Colonic mucosa (tissue), 4 donors: ENCODE measurements around the gene RRAS. TPM values are rescaled to one million over a fixed set of nuclear protein-coding genes. Genes with fewer than 3 reads are reported as not detected.
A peak's percentile ranks its signal among the peaks of the same experiment; 100 is the strongest.

Experiments
- DNase-seq: peaks from one replicate; pipeline ENCODE4 v3.0.0-alpha.2; 2020
- H3K27ac ChIP-seq: fragments of 200-600 bp; one replicate; pipeline ENCODE4 v1.8.0; 2021
- H3K27me3 ChIP-seq: fragments of 200-600 bp; one replicate; pipeline ENCODE4 v1.8.0; 2021
- H3K36me3 ChIP-seq: fragments of 200-600 bp; one replicate; pipeline ENCODE4 v1.8.0; 2021
- H3K4me1 ChIP-seq: fragments of 200-600 bp; one replicate; pipeline ENCODE4 v1.8.0; 2021; ENCODE audit warnings: mild to moderate bottlenecking
- H3K4me3 ChIP-seq: fragments of 200-600 bp; one replicate; pipeline ENCODE4 v1.8.0; 2021
- H3K9ac ChIP-seq, 2 donors: one replicate each; pipeline ENCODE4 v1.7.0; 2013; ENCODE audit warnings: control low read depth in 2 of 2, low read depth in 2 of 2, low read length in 2 of 2
- H3K9me3 ChIP-seq: fragments of 200-600 bp; one replicate; pipeline ENCODE4 v1.8.0; 2021
- CTCF ChIP-seq: fragments of 200-600 bp; IDR thresholded peaks from one replicate; pipeline ENCODE4 v1.8.0; 2022; ENCODE audit warnings: antibody characterized with exemption, mild to moderate bottlenecking
- intact Hi-C: fragments of 100-400 bp; cut with DNase I; formaldehyde crosslinking; loops from one replicate; pipeline ENCODE4 v1.14.1; 2022
- total RNA-seq, 2 donors: library from RNA; stranded (reverse); fragmentation: NEBNext Ultra II Directional in 1 of 2; extraction: Animal tissue kit (Norgen Biotek cat#: 25700) in 1 of 2; gene quantifications; one replicate each; pipeline ENCODE4 v1.2.1, GENCODE V29; 2021
- donor health status: healthy.
- donor health status: DM: no; HTN: no; CAD: no.
- donor health status: DM: no; HTN: no; CAD: no.

RRAS gene
- total RNA-seq, 2 donors from 2014 or later: 45.7 to 62.2 TPM

- Histone ChIP-seq H3K9me3 (no peaks in the 10 kb centered on the region), H3K27me3 (no peaks in the 10 kb centered on the region), H3K27ac (no peak overlapping the region), H3K4me3 (no peak overlapping the region), H3K4me1 (peaks cover 12% of the 10 kb centered on the region), H3K36me3 (no peaks in the 10 kb centered on the region), H3K9ac (no peak overlapping the region)
- no peak for DNase-seq
- intact Hi-C loops: no loop called here
- no peak for TF ChIP-seq CTCF
Measured at GRCh38 chr19:49678985-49679770, 39.2 kb upstream of the RRAS start.

DNA sequence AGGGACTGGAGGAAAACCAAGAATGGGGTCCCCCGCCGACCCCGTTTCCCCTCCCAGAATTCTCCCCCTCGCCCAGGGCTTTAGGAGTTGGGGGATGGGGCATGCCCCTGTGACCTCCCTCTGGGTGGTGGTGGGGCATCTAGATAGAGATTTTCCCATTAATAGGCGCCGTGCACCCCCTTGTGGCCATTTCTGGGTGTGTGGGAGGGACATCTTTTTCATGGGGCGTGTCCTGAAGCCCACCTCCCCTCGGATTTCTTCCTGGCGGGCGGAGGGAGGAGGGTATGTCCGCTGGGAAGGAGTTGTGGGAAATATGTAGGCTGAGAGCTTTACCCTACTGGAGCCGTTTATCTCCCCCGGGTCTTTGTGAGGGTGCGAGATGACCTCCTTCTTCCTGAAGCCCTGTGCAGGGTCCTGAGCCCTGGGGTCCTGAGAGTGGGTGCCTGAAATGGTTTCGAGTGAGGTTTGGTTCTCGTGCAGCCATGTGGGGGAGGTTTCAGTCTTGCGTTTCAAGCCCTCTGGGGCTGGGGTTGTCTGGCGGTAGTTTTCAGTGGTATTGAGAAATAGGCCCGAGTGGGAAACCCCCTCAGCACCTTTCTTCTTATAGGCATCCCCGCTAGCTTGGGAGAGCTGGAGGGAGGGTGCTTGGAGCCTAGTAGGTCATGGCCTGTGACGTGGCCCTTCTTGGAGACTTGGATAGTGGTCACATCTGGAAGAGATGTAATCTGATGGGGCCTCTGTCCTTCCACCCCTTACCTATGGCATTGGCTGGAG, 38.1 kb upstream of the RRAS start:
- no peaks in the 10 kb centered on the region for H3K9me3 ChIP-seq
- no peaks in the 10 kb centered on the region for H3K27me3 ChIP-seq
- H3K4me1 ChIP-seq: peaks cover 12% of the 10 kb centered on the region
- H3K4me3 ChIP-seq: peak overlapping the region; percentile 66
- DNase-seq: peak; percentile 86
- H3K9ac ChIP-seq: peak overlapping the region; percentile 82 to 97
- H3K27ac ChIP-seq: peak overlapping the region; percentile 88
- intact Hi-C loops: no loop called here
- TF ChIP-seq CTCF: peak; percentile 39
- H3K36me3 ChIP-seq: no peaks in the 10 kb centered on the region

GRCh38 chr19:49677231-49677900, 37.4 kb upstream of the RRAS start, which contains the start of gene PRMT1:
TSS of gene PRMT1 (plus strand) at chr19:49677271. CDS start at chr19:49677281, 10 bp downstream.
- Histone ChIP-seq H3K4me1 (peaks cover 12% of the 10 kb centered on the region), H3K27me3 (no peaks in the 10 kb centered on the region), H3K27ac (peak within 1 kb of the TSS; percentile 88), H3K9me3 (no peaks in the 10 kb centered on the region), H3K9ac (peak within 1 kb of the TSS; percentile 82 to 97), H3K4me3 (peak within 1 kb of the TSS; percentile 66), H3K36me3 (no peaks in the 10 kb centered on the region)
- no peak for DNase-seq
- TF ChIP-seq CTCF: no peak
- intact Hi-C loops: no loop called here

DNA sequence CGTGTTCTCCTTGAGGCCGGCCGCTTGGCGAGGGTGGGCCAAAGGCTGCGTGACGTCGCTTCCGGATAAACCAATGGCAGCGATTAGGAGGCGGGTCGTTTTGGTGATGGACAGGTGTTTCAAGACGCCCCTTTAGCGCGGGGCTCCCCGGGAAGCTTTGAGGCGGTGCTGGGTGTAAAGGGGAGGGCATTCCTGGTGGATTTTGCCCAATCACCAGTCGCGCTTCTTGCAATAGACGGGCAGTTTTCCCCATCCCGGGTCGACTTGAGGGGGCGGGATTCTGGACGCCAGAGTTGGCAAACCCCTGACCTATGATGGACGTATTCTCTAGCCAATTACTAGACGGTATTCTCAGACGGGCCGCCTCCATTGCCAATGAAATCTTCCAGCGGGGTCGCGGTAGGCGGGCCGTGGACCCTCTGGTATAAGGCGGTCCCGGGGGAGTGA, 36.9 kb upstream of the RRAS start:
- Histone ChIP-seq H3K4me3 (peak overlapping the region; percentile 66), H3K36me3 (no peaks in the 10 kb centered on the region), H3K27me3 (no peaks in the 10 kb centered on the region), H3K27ac (peak overlapping the region; percentile 88), H3K9me3 (no peaks in the 10 kb centered on the region), H3K4me1 (peaks cover 12% of the 10 kb centered on the region), H3K9ac (peak overlapping the region; percentile 82 to 97)
- intact Hi-C loops: no loop called here
- peak; percentile 100 for DNase-seq
- no peak for TF ChIP-seq CTCF

GRCh38 chr19:49676136-49676783, 36.3 kb upstream of the RRAS start:
- Histone ChIP-seq H3K9me3 (no peaks in the 10 kb centered on the region), H3K9ac (peak overlapping the region; percentile 28 to 81), H3K4me3 (peak overlapping the region; percentile 29), H3K27ac (peak overlapping the region; percentile 88), H3K36me3 (no peaks in the 10 kb centered on the region), H3K27me3 (no peaks in the 10 kb centered on the region), H3K4me1 (peaks cover 12% of the 10 kb centered on the region)
- DNase-seq: peak; percentile 90
- no peak for TF ChIP-seq CTCF
- intact Hi-C loops: no loop called here
